Measurements from ENCODE around the gene C5orf24. TPM values are rescaled to one million over a fixed set of nuclear protein-coding genes. Genes with fewer than 3 reads are reported as not detected.
"Not testable (repeated sequence)": the region's sequence is repeated elsewhere in the genome, so short reads cannot be mapped to it uniquely, and the experiment has no call there.

Gene C5orf24
- total RNA-seq, 2 experiments from 2014 or later = 29.7 to 30.1 TPM

DNA sequence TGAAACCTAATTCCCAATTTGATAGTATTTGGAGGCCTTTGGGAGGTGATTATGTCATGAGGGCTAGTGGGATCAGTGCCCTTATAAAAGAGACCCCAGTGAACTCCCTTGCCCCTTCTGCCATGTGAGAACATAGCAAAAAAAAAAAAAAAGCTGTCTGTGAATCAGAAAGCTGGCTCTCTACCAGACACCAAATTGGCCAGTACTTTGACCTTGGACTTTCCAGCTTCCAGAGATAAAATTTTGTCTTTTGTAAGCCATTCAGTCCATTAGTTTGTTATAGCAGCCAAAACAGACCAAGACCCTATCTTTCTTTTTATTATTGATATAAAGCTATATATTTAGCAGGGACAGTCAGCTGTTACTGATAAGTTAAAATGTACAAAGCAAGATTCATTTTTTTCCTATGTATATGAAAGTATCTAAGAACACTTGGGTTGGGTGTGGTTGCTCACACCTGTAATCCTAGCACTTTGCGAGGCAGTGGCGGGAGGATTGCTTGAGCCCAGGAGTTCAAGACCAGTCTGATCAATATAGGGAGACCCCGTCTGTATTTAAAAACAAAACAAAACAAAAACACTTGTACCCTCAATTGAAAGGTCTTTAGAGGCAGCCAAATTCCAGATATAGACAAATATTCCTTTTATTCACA, 8.1 kb upstream of the C5orf24 start:
- no peak for ATAC-seq
- Mint-ChIP-seq H3K27ac (no peak overlapping the region), H3K36me3 (peaks cover 32% of the 10 kb centered on the region), H3K9me3 (ENCODE audit: low read depth) (no peaks in the 10 kb centered on the region), H3K27me3 (no peaks in the 10 kb centered on the region), H3K4me3 (no peak overlapping the region), H3K4me1 (no peaks in the 10 kb centered on the region)
- DNase-seq = no peak
- CTCF ChIA-PET = interaction anchor here (1.3 kb wide), 1 partner anchor 67 kb away, joined by 4 read pairs; no protein-coding TSS in a partner anchor

DNA sequence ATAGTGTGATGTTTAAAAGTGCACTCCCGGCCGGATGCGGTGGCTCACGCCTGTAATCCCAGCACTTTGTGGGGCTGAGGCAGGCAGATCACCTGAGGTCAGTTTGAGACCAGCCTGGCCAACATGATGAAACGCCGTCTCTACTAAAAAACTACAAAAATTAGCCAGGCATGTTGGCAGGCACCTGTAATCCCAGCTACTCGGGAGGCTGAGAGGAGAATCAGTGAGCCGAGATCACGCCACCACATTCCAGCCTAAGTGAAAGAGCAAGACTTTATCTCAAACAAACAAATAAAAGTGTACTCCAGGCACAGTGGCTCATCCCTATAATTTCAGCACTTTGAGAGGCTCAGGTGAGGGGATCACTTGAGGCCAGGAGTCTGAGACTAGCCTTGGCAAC, 7.4 kb upstream of the C5orf24 start:
- H3K4me1 Mint-ChIP-seq; H3K27ac Mint-ChIP-seq; DNase-seq; CTCF ChIA-PET; ATAC-seq; H3K9me3 Mint-ChIP-seq (ENCODE audit: low read depth); H3K27me3 Mint-ChIP-seq; H3K4me3 Mint-ChIP-seq: not testable (repeated sequence)
- H3K36me3 Mint-ChIP-seq = peaks cover 29% of the 10 kb centered on the region

DNA sequence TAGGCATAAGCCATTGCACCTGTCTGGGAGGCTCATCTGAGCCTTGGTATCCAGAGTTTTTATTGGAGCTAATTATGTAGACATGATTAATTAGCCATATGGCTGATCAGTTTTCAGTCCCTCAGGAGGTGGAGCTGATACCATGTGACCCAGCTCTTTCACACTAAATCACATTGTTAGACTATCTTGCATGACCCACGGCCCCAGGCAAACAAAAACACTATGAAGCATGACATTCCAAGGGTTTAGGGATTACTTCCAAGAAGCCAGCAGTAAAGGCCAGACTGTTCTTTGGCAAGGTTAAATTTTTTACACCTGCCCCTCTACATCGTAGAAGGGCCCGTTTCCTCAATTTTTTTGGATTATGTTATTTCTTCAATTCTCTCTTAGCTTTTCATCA, 5.0 kb upstream of the C5orf24 start:
- H3K36me3 Mint-ChIP-seq = peaks cover 25% of the 10 kb centered on the region
- H3K27ac Mint-ChIP-seq = no peak overlapping the region
- DNase-seq (no peak), ATAC-seq (no peak)
- no peaks in the 10 kb centered on the region for H3K27me3 Mint-ChIP-seq
- no peaks in the 10 kb centered on the region for H3K9me3 Mint-ChIP-seq (ENCODE audit: low read depth)
- CTCF ChIA-PET = interaction anchor here (1.0 kb wide), 1 partner anchor 24 kb away, joined by 3 read pairs; no protein-coding TSS in a partner anchor
- H3K4me3 Mint-ChIP-seq = no peak overlapping the region
- H3K4me1 Mint-ChIP-seq = peaks cover 10% of the 10 kb centered on the region

DNA sequence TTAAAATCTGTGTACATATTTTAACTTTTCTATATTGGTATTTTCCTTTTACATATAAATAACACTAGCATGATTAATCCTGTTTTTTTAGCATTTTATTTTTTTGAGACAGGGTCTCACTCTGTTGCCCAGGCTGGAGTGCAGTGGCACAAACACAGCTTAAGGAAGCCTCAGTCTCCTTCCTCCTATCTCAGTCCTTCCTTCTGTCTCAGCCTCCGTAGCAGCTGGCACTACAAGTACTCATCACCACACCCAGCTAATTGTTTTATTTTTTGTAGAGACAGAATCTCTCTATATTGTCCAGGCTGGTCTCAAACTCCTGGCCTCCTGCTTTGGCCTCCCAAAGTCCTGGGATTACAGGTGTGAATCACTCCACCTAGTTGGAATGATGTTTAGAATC, 1.5 kb upstream of the C5orf24 start:
- DNase-seq = no peak
- Mint-ChIP-seq H3K27me3 (no peaks in the 10 kb centered on the region), H3K36me3 (peaks cover 20% of the 10 kb centered on the region), H3K9me3 (ENCODE audit: low read depth) (no peaks in the 10 kb centered on the region), H3K27ac (peak overlapping the region; percentile 43), H3K4me3 (no peak overlapping the region), H3K4me1 (peaks cover 27% of the 10 kb centered on the region)
- ATAC-seq = no peak
- CTCF ChIA-PET = no interaction called here

DNA sequence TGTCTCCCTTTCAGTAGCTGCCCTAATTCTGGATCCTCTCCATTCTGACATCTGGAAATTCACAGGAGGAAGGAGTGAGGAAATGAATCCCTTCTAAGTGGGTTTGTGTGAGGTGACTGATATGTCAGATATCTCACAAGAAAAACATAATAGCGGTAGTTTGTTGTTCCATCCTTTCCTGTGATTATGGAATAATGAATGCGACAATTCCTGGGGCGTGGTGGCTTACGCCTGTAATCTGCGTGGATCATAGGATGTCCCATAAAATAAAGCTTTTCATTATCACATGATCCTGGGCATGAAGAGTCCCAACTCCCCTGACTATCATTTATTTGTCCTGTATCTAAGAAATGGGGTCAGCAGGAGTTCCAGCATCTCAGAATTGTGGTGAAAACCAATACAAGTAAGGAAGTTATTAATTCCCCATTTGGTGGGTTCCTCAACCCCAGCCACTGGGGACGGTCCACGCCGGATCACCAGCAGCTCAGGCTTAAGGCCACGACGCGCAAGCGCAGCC, 375 bp upstream of the C5orf24 start:
- CTCF ChIA-PET = interaction anchor here (0.8 to 1.6 kb wide), 8 partner anchors 12 to 258 kb away, joined by 3 to 15 read pairs (median 4); partner anchors contain the start of genes CAMLG, DDX46, PCBD2 and TXNDC15
- H3K27me3 Mint-ChIP-seq = no peaks in the 10 kb centered on the region
- peak overlapping the region; percentile 86 for H3K4me3 Mint-ChIP-seq
- peaks cover 33% of the 10 kb centered on the region for H3K4me1 Mint-ChIP-seq
- no peak for ATAC-seq
- no peak for DNase-seq
- H3K36me3 Mint-ChIP-seq = peaks cover 17% of the 10 kb centered on the region
- no peaks in the 10 kb centered on the region for H3K9me3 Mint-ChIP-seq (ENCODE audit: low read depth)
- H3K27ac Mint-ChIP-seq = peak overlapping the region; percentile 97

DNA sequence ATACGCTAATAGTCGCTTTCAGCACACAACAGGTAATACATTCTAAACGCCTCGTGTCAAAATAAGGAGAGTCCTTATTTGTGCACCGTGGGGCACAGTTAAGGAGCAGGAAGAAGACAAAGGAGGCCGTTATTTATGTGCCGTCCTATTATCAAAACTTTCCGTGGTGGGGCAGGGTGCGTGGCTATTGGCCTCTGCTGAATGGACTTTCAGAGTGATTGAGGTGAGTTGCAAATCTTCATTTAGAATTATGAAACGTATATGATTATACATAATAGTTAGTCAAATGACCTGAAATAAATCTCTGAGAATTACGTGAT, 833 bp downstream of the C5orf24 start:
- peak; percentile 7 for ATAC-seq
- peaks cover 42% of the 10 kb centered on the region for H3K4me1 Mint-ChIP-seq
- peak overlapping the region; percentile 86 for H3K4me3 Mint-ChIP-seq
- CTCF ChIA-PET = interaction anchor here (0.8 to 1.5 kb wide), 5 partner anchors 13 to 108 kb away, joined by 3 to 9 read pairs (median 6); partner anchors contain the start of genes CAMLG, PCBD2 and TXNDC15
- no peaks in the 10 kb centered on the region for H3K27me3 Mint-ChIP-seq
- DNase-seq = peak; percentile 51
- H3K9me3 Mint-ChIP-seq (ENCODE audit: low read depth) = no peaks in the 10 kb centered on the region
- peaks cover 14% of the 10 kb centered on the region for H3K36me3 Mint-ChIP-seq
- H3K27ac Mint-ChIP-seq = peak overlapping the region; percentile 97

DNA sequence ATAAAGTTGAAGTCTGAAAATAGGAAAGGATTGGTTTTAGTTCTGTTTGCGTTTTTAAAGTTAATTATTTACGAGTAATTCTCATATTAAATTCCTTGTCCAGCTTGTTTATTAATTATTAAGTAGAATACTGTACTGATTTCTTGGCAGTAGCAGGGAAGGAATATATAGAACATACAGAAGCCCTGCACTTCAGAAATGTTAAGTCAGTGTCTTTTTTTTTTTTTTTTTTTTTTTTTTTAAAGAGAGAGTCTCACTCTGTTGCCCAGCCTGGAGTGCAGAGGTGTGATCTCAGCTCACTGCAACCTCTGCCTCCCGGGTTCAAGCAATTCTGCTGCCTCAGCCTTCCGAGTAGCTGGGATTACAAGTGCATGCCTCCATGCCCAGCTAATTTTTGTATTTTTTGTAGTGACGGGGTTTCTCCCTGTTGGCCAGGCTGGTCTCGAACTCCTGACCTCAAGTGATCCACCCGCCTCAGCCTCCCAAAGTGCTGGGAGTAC, 3.7 kb downstream of the C5orf24 start:
- not testable (repeated sequence) for H3K9me3 Mint-ChIP-seq (ENCODE audit: low read depth); DNase-seq; H3K4me3 Mint-ChIP-seq; ATAC-seq; H3K27me3 Mint-ChIP-seq
- H3K27ac Mint-ChIP-seq = peak overlapping the region; percentile 58
- H3K4me1 Mint-ChIP-seq = peaks cover 58% of the 10 kb centered on the region
- peaks cover 25% of the 10 kb centered on the region for H3K36me3 Mint-ChIP-seq
- CTCF ChIA-PET = interaction anchor here (0.7 to 4.3 kb wide), 4 partner anchors 10 to 111 kb away, joined by 3 to 13 read pairs (median 5); partner anchors contain the start of genes CAMLG, PCBD2 and TXNDC15

DNA sequence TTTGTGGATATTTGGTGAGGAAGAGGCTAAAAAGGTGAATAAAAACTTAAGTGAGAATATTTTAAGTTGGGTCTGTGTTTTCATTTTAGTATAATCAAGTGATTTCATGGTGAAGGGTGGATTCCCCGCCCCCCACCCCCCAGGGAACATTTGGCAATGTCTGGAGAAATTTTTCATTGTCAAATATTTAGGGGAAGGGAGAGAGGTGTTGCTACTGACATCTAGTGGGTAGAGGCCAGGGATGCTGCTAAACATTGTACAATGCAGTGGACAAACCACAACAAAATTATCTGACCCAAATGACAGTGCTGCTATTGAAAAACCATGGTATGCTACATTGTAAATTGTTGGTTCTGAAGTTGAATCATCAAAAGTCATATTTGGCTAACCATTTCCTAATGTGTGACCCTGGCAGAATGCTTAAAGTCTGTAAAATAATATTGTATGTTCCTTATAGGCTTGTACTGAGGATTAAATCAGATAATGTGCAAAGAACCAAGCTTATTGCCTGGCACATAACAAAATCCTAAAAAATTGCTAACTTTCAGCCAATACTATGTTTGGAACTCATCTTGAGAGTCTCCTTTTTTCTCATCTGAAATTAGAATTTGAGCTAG, 5.6 kb downstream of the C5orf24 start:
- CTCF ChIA-PET = interaction anchor here (0.5 to 4.3 kb wide), 7 partner anchors 9 to 1887 kb away, joined by 3 to 13 read pairs (median 3); partner anchors contain the start of genes DDX46, PCBD2 and TXNDC15
- peak overlapping the region; percentile 7 for H3K27ac Mint-ChIP-seq
- H3K27me3 Mint-ChIP-seq = no peaks in the 10 kb centered on the region
- H3K4me1 Mint-ChIP-seq = peaks cover 59% of the 10 kb centered on the region
- no peaks in the 10 kb centered on the region for H3K9me3 Mint-ChIP-seq (ENCODE audit: low read depth)
- no peak for ATAC-seq
- DNase-seq = peak; percentile 42
- peaks cover 37% of the 10 kb centered on the region for H3K36me3 Mint-ChIP-seq
- no peak overlapping the region for H3K4me3 Mint-ChIP-seq

DNA sequence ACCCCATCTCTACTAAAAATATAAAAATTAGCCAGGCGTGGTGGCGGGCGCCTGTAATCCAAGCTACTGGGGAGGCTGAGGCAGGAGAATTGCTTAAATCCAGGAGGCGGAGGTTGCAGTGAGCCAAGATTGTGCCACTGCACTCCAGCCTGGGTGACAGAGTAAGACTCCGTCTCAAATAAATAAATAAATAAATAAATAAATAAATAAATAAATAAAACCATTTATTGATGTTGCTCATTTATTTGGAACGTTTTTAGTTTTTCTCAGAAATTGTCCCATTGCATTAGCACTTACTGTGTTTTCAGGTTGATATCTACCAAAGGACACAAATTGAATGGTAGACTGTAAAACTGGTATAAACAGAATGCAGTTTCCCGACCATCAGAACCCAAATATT, 10.7 kb downstream of the C5orf24 start:
- not testable (repeated sequence) for H3K27ac Mint-ChIP-seq; H3K9me3 Mint-ChIP-seq (ENCODE audit: low read depth); H3K4me3 Mint-ChIP-seq; DNase-seq; ATAC-seq; H3K27me3 Mint-ChIP-seq
- CTCF ChIA-PET = interaction anchor here (2.6 kb wide), 1 partner anchor 48 kb away, joined by 13 read pairs; the partner anchor contains the start of gene PCBD2
- Mint-ChIP-seq H3K36me3 (peaks cover 37% of the 10 kb centered on the region), H3K4me1 (peaks cover 29% of the 10 kb centered on the region)

DNA sequence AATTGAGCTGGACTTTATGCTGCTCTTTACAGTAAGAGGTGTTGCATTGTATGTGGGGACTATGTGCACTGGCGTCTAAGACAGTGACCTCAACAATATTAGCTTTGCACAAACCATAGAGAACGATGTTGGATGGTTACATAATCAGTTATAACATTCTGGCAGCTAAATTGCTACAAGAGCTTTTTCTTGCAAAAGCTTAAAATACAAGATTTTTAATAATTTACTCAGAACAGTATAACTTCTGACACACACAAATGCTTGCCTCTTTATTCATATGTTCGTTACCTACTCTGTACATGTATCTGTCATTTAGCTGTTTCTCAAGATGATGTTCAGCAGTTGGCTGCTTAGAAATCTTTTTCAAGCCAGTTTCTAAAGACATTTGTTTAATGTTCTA, 11.6 kb downstream of the C5orf24 start:
- no peak overlapping the region for H3K27ac Mint-ChIP-seq
- H3K4me3 Mint-ChIP-seq = no peak overlapping the region

DNA sequence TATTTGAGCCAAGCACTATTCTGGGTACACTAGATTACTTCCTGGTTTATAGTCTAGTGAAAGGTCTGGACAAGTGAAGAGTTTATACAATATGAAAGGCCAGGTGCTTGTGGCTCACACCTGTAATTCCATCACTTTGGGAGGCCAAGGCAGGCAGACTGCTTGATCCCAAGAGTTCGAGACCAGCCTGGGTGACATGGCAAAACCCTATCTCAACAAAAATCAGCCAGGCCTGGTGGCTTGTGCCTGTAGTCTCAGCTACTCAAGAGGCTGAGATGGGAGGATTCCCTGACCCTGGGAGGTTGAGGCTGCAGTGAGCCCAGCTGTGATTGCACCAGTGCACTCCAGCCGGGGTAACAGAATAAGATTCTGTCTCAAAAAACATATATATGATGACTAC, 18.9 kb downstream of the C5orf24 start:
- CTCF ChIA-PET = no interaction called here
- peaks cover 4% of the 10 kb centered on the region for H3K36me3 Mint-ChIP-seq
- peaks cover 2% of the 10 kb centered on the region for H3K4me1 Mint-ChIP-seq

More for the DNA sequence above, 11.6 kb downstream of the C5orf24 start:
- H3K36me3 Mint-ChIP-seq = peaks cover 33% of the 10 kb centered on the region
- no peaks in the 10 kb centered on the region for H3K9me3 Mint-ChIP-seq (ENCODE audit: low read depth)
- peaks cover 23% of the 10 kb centered on the region for H3K4me1 Mint-ChIP-seq
- no peak for ATAC-seq
- peak; percentile 7 for DNase-seq
- no peaks in the 10 kb centered on the region for H3K27me3 Mint-ChIP-seq
- CTCF ChIA-PET = no interaction called here

DNA sequence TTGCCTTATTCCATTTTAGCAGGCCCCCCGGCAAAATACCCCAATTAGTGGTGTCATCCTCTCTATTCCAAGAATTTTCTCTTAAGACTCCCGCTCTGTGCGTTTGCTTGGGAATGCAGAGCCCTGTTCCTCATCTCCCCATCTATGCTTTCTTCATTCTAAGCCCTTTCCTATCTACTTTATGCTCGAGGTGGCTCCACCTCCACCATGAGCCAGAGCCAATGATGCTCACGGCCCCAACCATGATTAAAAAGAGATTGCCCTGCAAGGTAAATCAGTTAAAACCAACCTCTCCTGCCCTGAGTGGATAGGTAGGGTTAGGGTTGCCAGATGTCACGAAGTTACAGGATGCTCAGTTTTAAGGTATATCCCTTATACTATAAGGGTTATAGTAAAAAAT, 27.7 kb downstream of the C5orf24 start:
- CTCF ChIA-PET = interaction anchor here (0.7 to 2.7 kb wide), 9 partner anchors 11 to 648 kb away, joined by 3 to 17 read pairs (median 4); partner anchors contain the start of genes C5orf24, PCBD2 and PPP2CA
- H3K9me3 Mint-ChIP-seq (ENCODE audit: low read depth) = no peaks in the 10 kb centered on the region
- peaks cover 40% of the 10 kb centered on the region for H3K4me1 Mint-ChIP-seq
- ATAC-seq (no peak), DNase-seq (peak; percentile 48)
- H3K4me3 Mint-ChIP-seq = peak overlapping the region; percentile 90
- H3K27me3 Mint-ChIP-seq = no peaks in the 10 kb centered on the region
- H3K36me3 Mint-ChIP-seq = peaks cover 12% of the 10 kb centered on the region
- H3K27ac Mint-ChIP-seq = peak overlapping the region; percentile 97

More for the DNA sequence above, 18.9 kb downstream of the C5orf24 start:
- ATAC-seq (no peak), DNase-seq (no peak)
- Mint-ChIP-seq H3K27ac (no peak overlapping the region), H3K4me3 (no peak overlapping the region), H3K27me3 (no peaks in the 10 kb centered on the region), H3K9me3 (ENCODE audit: low read depth) (no peaks in the 10 kb centered on the region)

Data from activated CD8-positive, alpha-beta memory T cell treated with anti-CD3 and anti-CD28 coated beads, Interleukin-2, amount 10 ng/mL, durations not matched to agents 7 days and 5 days (primary cell).